Measurements from ENCODE around the gene CC2D2B.
"Not testable (repeated sequence)": the region's sequence is repeated elsewhere in the genome, so short reads cannot be mapped to it uniquely, and the experiment has no call there.

Gene CC2D2B

GRCh38 chr10:96023168-96023567, 115.4 kb downstream of the CC2D2B start:
- no peak overlapping the region for H3K27ac Mint-ChIP-seq
- H3K4me1 Mint-ChIP-seq (ENCODE audit: low read depth): no peaks in the 10 kb centered on the region
- no peaks in the 10 kb centered on the region for H3K36me3 Mint-ChIP-seq
- H3K27me3 Mint-ChIP-seq: no peaks in the 10 kb centered on the region
- H3K9me3 Mint-ChIP-seq (ENCODE audit: low read depth): no peaks in the 10 kb centered on the region
- no peak overlapping the region for H3K4me3 Mint-ChIP-seq

GRCh38 chr10:96025566-96025965, 117.8 kb downstream of the CC2D2B start:
- H3K4me3 Mint-ChIP-seq: no peak overlapping the region
- H3K27ac Mint-ChIP-seq: no peak overlapping the region

GRCh38 chr10:96034625-96035024, 126.8 kb downstream of the CC2D2B start:
- Mint-ChIP-seq H3K27ac (no peak overlapping the region), H3K4me1 (ENCODE audit: low read depth) (no peaks in the 10 kb centered on the region), H3K4me3 (no peak overlapping the region), H3K36me3 (peaks cover 2% of the 10 kb centered on the region), H3K27me3 (peaks cover 20% of the 10 kb centered on the region), H3K9me3 (ENCODE audit: low read depth) (no peaks in the 10 kb centered on the region)

More at GRCh38 chr10:96025566-96025965, 117.8 kb downstream of the CC2D2B start:
- Mint-ChIP-seq H3K4me1 (ENCODE audit: low read depth) (no peaks in the 10 kb centered on the region), H3K36me3 (peaks cover 3% of the 10 kb centered on the region), H3K9me3 (ENCODE audit: low read depth) (no peaks in the 10 kb centered on the region), H3K27me3 (peaks cover 3% of the 10 kb centered on the region)

GRCh38 chr10:96038476-96039387, 131.0 kb downstream of the CC2D2B start:
- peaks cover 4% of the 10 kb centered on the region for H3K36me3 Mint-ChIP-seq
- H3K4me3 Mint-ChIP-seq: no peak overlapping the region
- peaks cover 20% of the 10 kb centered on the region for H3K27me3 Mint-ChIP-seq
- no peak overlapping the region for H3K27ac Mint-ChIP-seq
- H3K9me3 Mint-ChIP-seq (ENCODE audit: low read depth): no peaks in the 10 kb centered on the region
- H3K4me1 Mint-ChIP-seq (ENCODE audit: low read depth): peaks cover 8% of the 10 kb centered on the region

GRCh38 chr10:96041146-96041545, 133.4 kb downstream of the CC2D2B start:
- H3K36me3 Mint-ChIP-seq: peaks cover 12% of the 10 kb centered on the region
- H3K27me3 Mint-ChIP-seq: peaks cover 14% of the 10 kb centered on the region
- peaks cover 26% of the 10 kb centered on the region for H3K4me1 Mint-ChIP-seq (ENCODE audit: low read depth)
- no peaks in the 10 kb centered on the region for H3K9me3 Mint-ChIP-seq (ENCODE audit: low read depth)
- H3K27ac Mint-ChIP-seq: no peak overlapping the region
- no peak overlapping the region for H3K4me3 Mint-ChIP-seq

- no peaks in the 10 kb centered on the region for H3K9me3 Mint-ChIP-seq (ENCODE audit: low read depth)
- H3K27ac Mint-ChIP-seq: peak within 1 kb of the TSS; percentile 81
- H3K36me3 Mint-ChIP-seq: peaks cover 26% of the 10 kb centered on the region
- H3K4me3 Mint-ChIP-seq: peak within 1 kb of the TSS; percentile 91
- H3K4me1 Mint-ChIP-seq (ENCODE audit: low read depth): peaks cover 42% of the 10 kb centered on the region
- H3K27me3 Mint-ChIP-seq: peaks cover 5% of the 10 kb centered on the region
Measured at GRCh38 chr10:96043033-96043892, 135.5 kb downstream of the CC2D2B start, which contains the start of gene CCNJ. TSS of gene CCNJ (plus strand) at chr10:96043583. CDS start at chr10:96044394, 811 bp downstream.

GRCh38 chr10:96043893-96044715, 136.3 kb downstream of the CC2D2B start:
- Mint-ChIP-seq H3K4me1 (ENCODE audit: low read depth) (peaks cover 51% of the 10 kb centered on the region), H3K27ac (peak overlapping the region; percentile 81), H3K27me3 (no peaks in the 10 kb centered on the region), H3K4me3 (peak overlapping the region; percentile 91), H3K9me3 (ENCODE audit: low read depth) (no peaks in the 10 kb centered on the region), H3K36me3 (peaks cover 27% of the 10 kb centered on the region)

GRCh38 chr10:96044736-96045135, 137.0 kb downstream of the CC2D2B start:
- Mint-ChIP-seq H3K4me3 (peak overlapping the region; percentile 91), H3K27me3 (no peaks in the 10 kb centered on the region), H3K9me3 (ENCODE audit: low read depth) (no peaks in the 10 kb centered on the region), H3K27ac (peak overlapping the region; percentile 81), H3K36me3 (peaks cover 27% of the 10 kb centered on the region), H3K4me1 (ENCODE audit: low read depth) (peaks cover 54% of the 10 kb centered on the region)

- Mint-ChIP-seq H3K4me1 (ENCODE audit: low read depth) (peaks cover 63% of the 10 kb centered on the region), H3K4me3 (peak overlapping the region; percentile 17), H3K36me3 (peaks cover 27% of the 10 kb centered on the region), H3K27me3 (no peaks in the 10 kb centered on the region), H3K27ac (no peak overlapping the region), H3K9me3 (ENCODE audit: low read depth) (no peaks in the 10 kb centered on the region)
Measured at GRCh38 chr10:96046546-96046945, 138.8 kb downstream of the CC2D2B start.

- no peaks in the 10 kb centered on the region for H3K27me3 Mint-ChIP-seq
- H3K36me3 Mint-ChIP-seq: peaks cover 30% of the 10 kb centered on the region
- no peaks in the 10 kb centered on the region for H3K9me3 Mint-ChIP-seq (ENCODE audit: low read depth)
- no peak overlapping the region for H3K27ac Mint-ChIP-seq
- H3K4me1 Mint-ChIP-seq (ENCODE audit: low read depth): peaks cover 68% of the 10 kb centered on the region
- H3K4me3 Mint-ChIP-seq: no peak overlapping the region
Measured at GRCh38 chr10:96047004-96047649, 139.4 kb downstream of the CC2D2B start.

- Mint-ChIP-seq H3K36me3 (peaks cover 30% of the 10 kb centered on the region), H3K4me1 (ENCODE audit: low read depth) (peaks cover 65% of the 10 kb centered on the region)
- H3K27ac Mint-ChIP-seq; H3K4me3 Mint-ChIP-seq; H3K27me3 Mint-ChIP-seq; H3K9me3 Mint-ChIP-seq (ENCODE audit: low read depth): not testable (repeated sequence)
Measured at GRCh38 chr10:96047925-96048324, 140.2 kb downstream of the CC2D2B start.

- no peak overlapping the region for H3K4me3 Mint-ChIP-seq
- peaks cover 30% of the 10 kb centered on the region for H3K36me3 Mint-ChIP-seq
- no peaks in the 10 kb centered on the region for H3K9me3 Mint-ChIP-seq (ENCODE audit: low read depth)
- peaks cover 67% of the 10 kb centered on the region for H3K4me1 Mint-ChIP-seq (ENCODE audit: low read depth)
- H3K27me3 Mint-ChIP-seq: no peaks in the 10 kb centered on the region
- no peak overlapping the region for H3K27ac Mint-ChIP-seq
Measured at GRCh38 chr10:96049340-96049739, 141.6 kb downstream of the CC2D2B start.

GRCh38 chr10:96053985-96054384, 146.2 kb downstream of the CC2D2B start:
- Mint-ChIP-seq H3K27ac (no peak overlapping the region), H3K4me1 (ENCODE audit: low read depth) (peaks cover 32% of the 10 kb centered on the region), H3K27me3 (no peaks in the 10 kb centered on the region), H3K36me3 (peaks cover 6% of the 10 kb centered on the region), H3K9me3 (ENCODE audit: low read depth) (no peaks in the 10 kb centered on the region), H3K4me3 (no peak overlapping the region)

GRCh38 chr10:96056787-96057186, 149.0 kb downstream of the CC2D2B start:
- Mint-ChIP-seq H3K36me3 (peaks cover 12% of the 10 kb centered on the region), H3K27ac (no peak overlapping the region)

More at GRCh38 chr10:96056787-96057186, 149.0 kb downstream of the CC2D2B start:
- Mint-ChIP-seq H3K4me1 (ENCODE audit: low read depth) (peaks cover 17% of the 10 kb centered on the region), H3K4me3 (no peak overlapping the region), H3K9me3 (ENCODE audit: low read depth) (no peaks in the 10 kb centered on the region), H3K27me3 (no peaks in the 10 kb centered on the region)

Measured in activated naive CD8-positive, alpha-beta T cell (primary cell).